Endothelial cell of umbilical vein (primary cell): ENCODE data around the gene CNOT6. TPM values are rescaled to one million over a fixed set of nuclear protein-coding genes. Genes with fewer than 3 reads are reported as not detected.

Experiments used
- BruUV-seq: library from RNA; stranded (reverse); fragments of 400-500 nt; replicated peaks from 2 replicates; lab custom pipeline; 2021; lab: Mats Ljungman, UMichigan
- CTCF ChIA-PET: fragments of 300-600, 350-600 bp; sonication (Branson Sonifier 250); formaldehyde crosslinking; loops from one replicate; lab custom pipeline; 2021; ENCODE audit warnings: antibody characterized with exemption, inconsistent platforms; lab: Charles Lee
- POLR2A ChIA-PET: fragments of 300-600, 350-600 bp; sonication (Branson Sonifier 250); formaldehyde crosslinking; loops from one replicate; lab custom pipeline; 2021; ENCODE audit warnings: antibody characterized with exemption, inconsistent platforms; lab: Charles Lee
- DNase-seq: peaks from one replicate; pipeline ENCODE4 v3.0.0-alpha.2; 2011; ENCODE audit warnings: low read depth, low spot score
- FAIRE-seq: peaks from 2 replicates; lab custom pipeline; 2011; peaks lifted over from hg19 to GRCh38; lab: Jason Lieb, UNC
- H2AFZ ChIP-seq: 2 replicates; pipeline ENCODE4 v1.6.0; 2012; ENCODE audit warnings: low read depth, low read length, control low read depth, inconsistent platforms
- H3K27ac ChIP-seq: 2 replicates; pipeline ENCODE4 v1.5.1; 2011; ENCODE audit warnings: low read depth, mild to moderate bottlenecking, control low read depth, low read length, moderate library complexity; ENCODE audit not compliant: insufficient read depth
- H3K27me3 ChIP-seq, 2 experiments: 2 replicates each; pipeline versions ENCODE4 v1.6.0 to v1.6.1; 2011; ENCODE audit warnings: low read length in 2 of 2, mixed read lengths in 1 of 2; ENCODE audit not compliant: control insufficient read depth in 2 of 2, insufficient read depth in 2 of 2
- H3K36me3 ChIP-seq, 2 experiments: 2 replicates in 1 of 2; 3 replicates in 1 of 2; pipeline ENCODE4 v1.5.1; 2011; ENCODE audit warnings: low read length in 2 of 2, mild to moderate bottlenecking in 1 of 2, moderate library complexity in 1 of 2; ENCODE audit not compliant: control insufficient read depth in 2 of 2, insufficient read depth in 2 of 2; ENCODE audit errors: extremely low read depth in 1 of 2
- H3K4me1 ChIP-seq: 3 replicates; pipeline ENCODE4 v1.5.1; 2011; ENCODE audit warnings: mild to moderate bottlenecking, low read length; ENCODE audit not compliant: control insufficient read depth, insufficient read depth; ENCODE audit errors: extremely low read depth
- H3K4me2 ChIP-seq: 2 replicates; pipeline ENCODE4 v1.6.1; 2011; ENCODE audit warnings: low read length, control low read depth, mixed read lengths; ENCODE audit not compliant: insufficient read depth
- H3K4me3 ChIP-seq, 3 experiments: fragments of 200-600 bp in 1 of 3; sonication (generic), shearing (Covaris generic) in 1 of 3; replicated peaks in 1 of 3; 2 replicates each; pipeline ENCODE4 v1.5.1; 2011 to 2016; ENCODE audit warnings: control low read depth in 3 of 3, low read length in 3 of 3, mild to moderate bottlenecking in 2 of 3, inconsistent platforms in 1 of 3, low read depth in 1 of 3, moderate library complexity in 1 of 3; ENCODE audit not compliant: insufficient read depth in 1 of 3
- H3K79me2 ChIP-seq: 2 replicates; pipeline ENCODE4 v1.6.0; 2012; ENCODE audit warnings: low read length, inconsistent platforms; ENCODE audit not compliant: control insufficient read depth, insufficient read depth
- H3K9ac ChIP-seq: replicated peaks from 2 replicates; pipeline ENCODE3; 2011; ENCODE audit warnings: low read length, control low read depth; ENCODE audit not compliant: insufficient read depth; ENCODE audit errors: extremely low read depth
- H3K9me1 ChIP-seq: replicated peaks from 3 replicates; pipeline ENCODE4 v1.6.0; 2011; ENCODE audit warnings: mild to moderate bottlenecking, low read length; ENCODE audit not compliant: control insufficient read depth, insufficient read depth; ENCODE audit errors: extremely low read depth
- H3K9me3 ChIP-seq: replicated peaks from 2 replicates; pipeline ENCODE4 v1.5.1; 2012; ENCODE audit warnings: low read length, inconsistent platforms; ENCODE audit not compliant: control insufficient read depth, insufficient read depth
- H4K20me1 ChIP-seq: replicated peaks from 2 replicates; pipeline ENCODE3; 2011; ENCODE audit warnings: mild to moderate bottlenecking, low read length; ENCODE audit not compliant: control insufficient read depth, insufficient read depth; ENCODE audit errors: extremely low read depth
- CTCF ChIP-seq, 2 donors: IDR thresholded peaks; 1 replicate in 1 of 2; 2 replicates in 1 of 2; pipeline ENCODE4 v1.5.1; 2011; ENCODE audit warnings: low read length in 2 of 2, mild to moderate bottlenecking in 2 of 2, moderate library complexity in 2 of 2, control low read depth in 1 of 2, inconsistent platforms in 1 of 2, low read depth in 1 of 2; ENCODE audit not compliant: insufficient read depth in 1 of 2; ENCODE audit errors: extremely low read depth in 1 of 2
- EZH2 ChIP-seq: IDR thresholded peaks from 2 replicates; pipeline ENCODE4 v1.6.1; 2012; ENCODE audit warnings: borderline replicate concordance, low read depth, mild to moderate bottlenecking, moderate library complexity, low read length, inconsistent platforms; ENCODE audit not compliant: severe bottlenecking
- FOS ChIP-seq: IDR thresholded peaks from 2 replicates; pipeline ENCODE4 v1.6.1; 2011; ENCODE audit warnings: mild to moderate bottlenecking, low read length, moderate library complexity, borderline replicate concordance; ENCODE audit not compliant: insufficient read depth
- GATA2 ChIP-seq: IDR thresholded peaks from 2 replicates; pipeline ENCODE4 v1.7.0; 2011; ENCODE audit warnings: low read depth, mild to moderate bottlenecking, moderate library complexity, mixed read lengths, low read length; ENCODE audit not compliant: insufficient read length, insufficient read depth
- JUN ChIP-seq: IDR thresholded peaks from 2 replicates; pipeline ENCODE4 v1.6.1; 2011; ENCODE audit warnings: borderline replicate concordance, low read depth; ENCODE audit not compliant: insufficient read length, insufficient read depth
- MAX ChIP-seq: IDR thresholded peaks from 2 replicates; pipeline ENCODE4 v1.6.1; 2011; ENCODE audit not compliant: insufficient read depth, insufficient read length
- MYC ChIP-seq: IDR thresholded peaks from one replicate; pipeline ENCODE4 v1.6.1; 2011; ENCODE audit warnings: mild to moderate bottlenecking, low read depth, low read length
- POLR2A ChIP-seq: IDR thresholded peaks from 2 replicates; pipeline ENCODE4 v1.6.1; 2012; ENCODE audit warnings: low read depth, mild to moderate bottlenecking, control low read depth, low read length
- POLR2AphosphoS5 ChIP-seq: IDR thresholded peaks from 2 replicates; pipeline ENCODE4 v1.6.1; 2012; ENCODE audit warnings: low read depth, mild to moderate bottlenecking, control low read depth, low read length, moderate library complexity; ENCODE audit not compliant: insufficient read depth
- dilution Hi-C: fragments of 300-500 bp; cut with MboI; formaldehyde crosslinking; loops from one replicate; pipeline ENCODE4 v1.15.0; 2019; ENCODE audit warnings: low sequenced_read_pairs; ENCODE audit not compliant: extremely low pct_ligation_motif_present
- intact Hi-C: fragments of 100-400 bp; cut with micrococcal nuclease; formaldehyde crosslinking; loops from one replicate; pipeline ENCODE4 v1.10.0; 2022
- polyA plus RNA-seq, 4 experiments: library from polyadenylated mRNA; depleted of rRNA in 3 of 4; stranded (reverse) in 3 of 4; unstranded in 1 of 4; fragments of >200 nt; gene quantifications; 2 replicates each; pipeline versions ENCODE4 v1.2.1 to v1.2.3, GENCODE V29; 2011 to 2012; ENCODE audit warnings: missing spikeins in 1 of 4
- total RNA-seq: library from RNA; stranded (reverse); gene quantifications from 2 replicates; pipeline ENCODE4 v1.2.3, GENCODE V29; 2021

Gene CNOT6
- total and polyA plus RNA-seq, 2 donors (not counting 3 experiments of a cell fraction or from before 2014, with no cell fraction given): 9.2 to 33.8 TPM

- FAIRE-seq (no peak), DNase-seq (no peak)
- no peak overlapping the region for H2AFZ ChIP-seq
- no peak for TF ChIP-seq MAX
- no peak for TF ChIP-seq CTCF (IDR thresholded peaks at IDR 0.05; ENCODE audit: extremely low read depth in 1 of 2, insufficient read depth in 1 of 2, low read depth in 1 of 2, low read length in 2 of 2)
- no peak for TF ChIP-seq MYC
- TF ChIP-seq FOS: no peak
- no peak for TF ChIP-seq GATA2
- no peak for TF ChIP-seq POLR2AphosphoS5
- no peak for TF ChIP-seq JUN
- TF ChIP-seq EZH2: no peak
- TF ChIP-seq POLR2A: no peak
- H3K9me1 ChIP-seq: no peaks in the 10 kb centered on the region
- intact Hi-C loops (no loop called here), dilution Hi-C loops (no loop called here)
- no peak overlapping the region for H3K9ac ChIP-seq
- H3K4me1 ChIP-seq: no peaks in the 10 kb centered on the region
- no peak overlapping the region for H3K4me2 ChIP-seq
- POLR2A ChIA-PET: interaction anchor here (0.6 kb wide), 1 partner anchor 17 kb away, joined by 11 read pairs; no protein-coding TSS in a partner anchor
- peaks cover 2% of the 10 kb centered on the region for H4K20me1 ChIP-seq
- no peak overlapping the region for H3K27ac ChIP-seq
- no peaks in the 10 kb centered on the region for H3K9me3 ChIP-seq
- no TSS peak for BruUV-seq
- H3K27me3 ChIP-seq: no peaks in the 10 kb centered on the region
- CTCF ChIA-PET: no interaction called here
- H3K4me3 ChIP-seq: no peak overlapping the region
- no peaks in the 10 kb centered on the region for H3K36me3 ChIP-seq
- H3K79me2 ChIP-seq: peaks cover 25% of the 10 kb centered on the region
Measured at GRCh38 chr5:180558232-180558631, 64.1 kb downstream of the CNOT6 start.
